ENCODE measurements around the gene ALG2.
"Not testable (repeated sequence)": the region's sequence is repeated elsewhere in the genome, so short reads cannot be mapped to it uniquely, and the experiment has no call there.

ALG2 gene

DNA sequence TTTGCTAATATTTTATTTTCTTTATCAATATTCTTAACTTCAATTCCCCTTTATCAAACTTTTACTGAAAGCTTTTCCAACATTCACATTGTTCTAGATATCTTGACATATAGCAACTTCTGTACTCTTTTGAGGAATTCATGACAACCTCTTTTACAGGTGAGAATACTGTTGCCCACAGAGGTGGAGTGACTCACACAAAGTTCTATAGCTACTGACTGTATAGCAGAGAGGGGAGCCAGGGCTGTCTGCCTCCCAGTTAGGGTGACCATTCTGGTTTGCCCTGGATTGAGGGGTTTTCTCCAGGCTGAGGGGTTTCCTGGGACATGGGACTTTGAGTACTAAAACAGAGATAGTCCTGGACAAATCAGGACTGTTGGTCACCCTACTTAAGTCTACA, 16.6 kb upstream of the ALG2 start:
- no peak for DNase-seq (ENCODE audit: low read depth in 2 of 2, low spot score in 1 of 2)

DNA sequence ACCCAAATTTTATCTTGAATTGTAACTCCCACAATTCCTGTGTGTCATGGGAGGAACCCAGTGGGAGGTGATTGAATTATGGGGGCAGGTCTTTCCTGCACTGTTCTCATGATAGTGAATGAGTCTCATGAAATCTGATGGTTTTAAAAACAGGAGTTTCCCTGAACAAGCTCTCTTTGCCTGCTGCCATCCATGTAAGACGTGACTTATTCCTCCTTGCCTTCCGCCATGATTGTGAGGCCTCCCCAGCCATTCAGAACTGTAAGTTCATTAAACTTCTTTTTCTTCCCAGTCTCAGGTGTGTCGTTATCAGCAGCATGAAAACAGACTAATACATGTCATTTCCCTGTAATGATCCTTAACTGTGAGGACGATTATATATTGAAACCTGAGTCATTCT, 16.1 kb upstream of the ALG2 start:
- DNase-seq (ENCODE audit: low read depth in 2 of 2, low spot score in 1 of 2) = not testable (repeated sequence)

DNA sequence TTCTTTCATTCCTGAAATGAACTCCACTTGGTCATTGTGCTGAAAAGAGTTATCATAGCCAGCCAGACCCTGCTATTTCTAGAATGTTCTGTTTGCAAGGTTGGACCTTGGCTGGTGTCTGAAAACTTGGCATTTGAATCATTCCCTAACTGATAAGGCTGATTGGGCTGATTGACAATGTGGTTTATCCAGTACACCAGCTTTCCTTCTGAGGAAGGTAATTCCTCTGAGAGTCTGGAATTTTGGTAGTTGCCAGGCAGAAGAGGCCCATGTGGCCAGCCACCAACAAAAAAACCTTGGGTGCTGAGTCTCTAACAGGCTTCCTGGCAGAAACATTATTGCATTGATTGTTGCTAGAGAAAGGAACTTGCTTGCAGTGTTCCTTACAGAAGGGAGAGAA, 15.6 kb upstream of the ALG2 start:
- DNase-seq (ENCODE audit: low read depth in 2 of 2, low spot score in 1 of 2) = no peak

DNA sequence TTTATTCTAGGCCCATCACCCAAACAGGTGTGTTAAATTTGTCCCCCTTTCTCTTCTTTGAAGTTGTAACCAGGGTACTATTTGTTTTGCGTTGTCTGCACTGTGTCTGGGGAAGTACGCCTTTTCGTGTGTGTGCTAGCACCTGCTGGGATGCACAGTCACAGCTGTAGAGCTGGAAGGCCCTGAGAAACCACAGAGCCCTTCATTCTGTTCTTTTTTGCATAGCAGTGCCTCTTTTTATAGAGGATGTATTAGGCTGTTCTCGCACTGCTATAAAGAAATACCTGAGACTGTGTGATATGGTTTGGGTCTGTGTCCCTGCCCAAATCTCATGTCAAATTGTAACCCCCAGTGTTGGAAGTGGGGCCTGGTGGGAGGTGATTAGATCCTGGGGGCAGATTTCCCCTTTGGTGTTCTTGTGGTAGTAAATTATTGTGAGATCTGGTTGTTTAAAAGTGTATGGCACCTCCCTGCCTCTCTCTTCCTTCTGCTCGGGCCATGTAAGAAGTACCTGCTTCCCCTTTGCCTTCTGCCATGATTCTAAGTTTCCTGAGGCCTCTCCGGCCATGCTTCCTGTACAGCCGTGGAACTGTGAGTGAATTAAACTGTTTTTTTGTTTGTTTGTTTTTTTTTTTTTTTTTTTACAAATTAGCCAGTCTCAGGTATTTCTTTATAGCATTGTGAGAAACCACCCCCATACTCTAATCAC, 14.3 kb upstream of the ALG2 start:
- DNase-seq (ENCODE audit: low read depth in 2 of 2, low spot score in 1 of 2) = no peak

DNA sequence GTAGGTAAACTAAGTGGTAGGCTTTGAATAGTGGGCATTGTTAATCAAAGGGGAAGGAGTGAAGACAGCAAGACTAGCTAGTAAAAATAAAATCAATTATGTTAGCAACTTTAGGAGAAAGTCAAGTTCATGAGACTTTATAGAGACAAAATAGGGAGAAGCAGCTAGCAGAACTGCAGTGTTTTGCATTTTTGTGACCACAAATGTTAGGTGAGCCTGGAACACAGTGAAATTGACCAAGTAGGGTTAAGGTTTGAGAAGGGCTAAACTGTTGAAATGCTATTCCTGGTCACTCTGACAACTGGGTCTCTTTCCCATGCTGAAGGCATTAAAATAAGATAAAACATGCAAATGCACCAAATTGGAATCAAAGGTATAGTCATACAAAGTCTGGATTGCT, 13.3 kb upstream of the ALG2 start:
- DNase-seq (ENCODE audit: low read depth in 2 of 2, low spot score in 1 of 2) = no peak

DNA sequence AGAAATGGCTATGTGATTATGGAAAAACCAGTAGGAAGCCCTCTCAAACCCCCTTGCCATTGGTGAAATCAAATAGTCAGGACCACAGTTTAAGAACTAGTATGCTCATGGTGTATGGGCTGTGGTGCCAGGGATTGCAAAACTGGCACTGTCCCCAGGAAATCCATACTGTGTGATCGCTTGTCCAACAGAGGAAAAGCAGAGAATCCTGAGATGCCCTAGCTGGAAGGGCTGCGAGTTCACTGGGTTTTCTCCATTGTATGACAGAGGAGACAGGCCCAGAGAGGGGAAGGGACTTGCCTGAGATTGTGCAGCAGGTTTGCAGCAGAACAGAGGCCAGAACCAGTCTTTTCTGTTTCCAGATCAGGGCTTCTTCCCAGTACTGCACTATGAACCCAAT, 12.9 kb upstream of the ALG2 start:
- DNase-seq (ENCODE audit: low read depth in 2 of 2, low spot score in 1 of 2) = no peak

DNA sequence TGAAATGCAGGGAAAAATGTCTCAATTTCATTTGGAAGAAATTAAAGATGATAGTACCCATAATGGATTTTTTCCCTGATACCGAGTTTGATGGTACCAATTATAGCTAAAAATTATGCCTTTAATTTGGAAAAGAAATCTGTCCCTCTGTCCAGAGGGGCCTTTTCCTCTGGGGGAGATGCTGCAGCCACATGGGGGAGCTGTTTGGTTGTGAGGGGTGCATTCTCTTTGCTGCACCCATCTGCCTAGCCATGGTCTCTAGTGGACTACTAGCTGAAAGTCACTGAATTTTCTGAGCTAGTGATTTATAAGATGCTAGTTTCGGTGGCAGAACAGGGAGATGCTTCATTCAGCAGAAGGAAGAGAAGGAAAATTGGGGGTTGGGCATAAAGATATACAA, 10.0 kb upstream of the ALG2 start:
- DNase-seq (ENCODE audit: low read depth in 2 of 2, low spot score in 1 of 2) = no peak

DNA sequence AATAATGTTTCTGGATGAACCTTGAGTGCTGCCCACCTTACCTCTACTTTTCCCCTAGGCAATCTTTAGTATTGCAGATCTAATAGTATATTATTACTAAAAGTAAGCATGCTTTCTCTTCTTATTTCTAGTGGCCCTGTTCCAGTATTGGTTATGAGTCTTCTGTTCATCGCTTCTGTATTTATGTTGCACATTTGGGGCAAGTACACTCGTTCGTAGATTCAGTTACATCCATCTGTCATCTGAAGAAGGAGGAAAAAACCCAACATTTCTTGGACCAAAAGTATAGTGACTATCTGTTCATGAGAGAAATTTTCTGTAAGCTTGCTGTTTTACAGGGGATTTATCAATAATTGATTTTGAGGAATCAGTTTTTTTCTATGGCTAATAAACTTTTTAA, 8.5 kb upstream of the ALG2 start:
- DNase-seq (ENCODE audit: low read depth in 2 of 2, low spot score in 1 of 2) = no peak

DNA sequence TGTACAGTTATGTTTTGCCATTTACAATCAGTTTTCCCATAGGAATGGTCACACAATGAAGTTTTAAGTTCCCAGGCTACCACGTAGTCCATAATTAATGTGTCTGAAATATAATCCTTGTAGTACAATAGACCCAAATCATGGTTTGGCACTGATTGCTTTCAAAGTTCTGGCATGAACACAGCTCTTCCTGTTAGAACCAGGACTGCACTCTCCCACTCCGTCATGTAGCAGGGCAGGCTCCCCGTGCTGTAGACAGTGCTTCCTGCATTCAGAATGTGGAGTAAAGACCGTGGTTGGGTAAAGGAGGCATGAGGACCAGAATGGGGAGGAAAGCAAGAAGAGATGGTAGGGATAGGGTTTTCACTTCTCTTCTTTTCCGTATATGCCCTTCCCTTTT, 4.3 kb upstream of the ALG2 start:
- DNase-seq (ENCODE audit: low read depth in 2 of 2, low spot score in 1 of 2) = no peak

DNA sequence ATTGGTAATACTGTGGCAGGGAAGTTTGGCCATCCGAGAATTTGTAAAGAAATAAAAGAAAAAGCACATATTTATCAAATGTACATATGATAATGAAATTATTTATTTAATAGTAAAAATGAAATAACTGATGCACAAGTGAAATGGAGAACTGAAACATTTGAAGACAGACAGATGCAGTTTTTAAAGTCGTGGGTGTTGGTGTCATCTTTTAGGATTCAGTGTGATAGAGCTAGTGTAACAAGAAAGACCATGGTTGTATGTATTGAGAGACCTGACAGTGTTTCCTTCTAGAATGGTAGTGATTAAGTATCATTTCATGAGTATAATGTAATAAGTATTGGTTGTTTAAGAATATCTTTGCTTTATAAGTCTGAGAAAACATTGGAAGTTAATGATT, 2.7 kb upstream of the ALG2 start:
- no peak for DNase-seq (ENCODE audit: low read depth in 2 of 2, low spot score in 1 of 2)

DNA sequence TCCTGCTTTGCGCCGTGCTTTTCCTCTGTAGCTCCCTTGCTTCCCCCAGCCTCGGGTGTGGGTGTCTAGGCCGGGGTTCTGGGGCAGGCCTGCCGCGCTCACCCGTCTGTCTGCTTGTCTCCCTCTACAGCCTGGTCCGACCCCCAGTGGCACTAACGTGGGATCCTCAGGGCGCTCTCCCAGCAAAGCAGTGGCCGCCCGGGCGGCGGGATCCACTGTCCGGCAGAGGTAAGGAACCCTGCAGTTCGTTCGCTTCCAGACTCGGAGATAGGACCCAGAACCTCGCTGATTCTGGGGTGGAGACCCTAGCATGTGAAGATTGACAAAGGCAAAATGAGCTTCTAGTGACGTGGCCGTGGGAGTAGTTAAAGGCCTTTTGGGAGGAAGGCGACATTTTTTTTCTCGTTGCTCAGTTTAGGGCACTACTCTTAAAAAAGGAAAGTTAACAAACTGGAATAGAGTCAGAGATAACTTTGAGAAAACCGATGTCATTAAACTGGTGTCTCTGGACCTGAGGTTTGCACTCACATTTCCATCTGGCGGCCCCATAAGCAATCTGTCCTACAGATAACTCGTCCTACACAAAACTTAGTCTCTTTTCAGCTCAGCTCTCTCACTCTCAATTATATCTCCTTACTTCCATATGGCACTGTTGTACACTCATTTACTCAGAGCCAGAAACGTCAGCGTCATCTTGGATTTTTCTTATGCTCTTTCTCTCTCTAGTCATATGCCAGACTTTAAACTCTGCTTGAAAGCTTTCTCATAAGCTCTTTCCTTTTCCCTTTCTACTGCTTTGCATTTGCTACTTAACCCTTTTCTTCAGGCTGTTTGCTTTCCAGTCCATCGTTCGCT, 901 bp upstream of the ALG2 start:
- no peak for DNase-seq (ENCODE audit: low read depth in 2 of 2, low spot score in 1 of 2)

DNA sequence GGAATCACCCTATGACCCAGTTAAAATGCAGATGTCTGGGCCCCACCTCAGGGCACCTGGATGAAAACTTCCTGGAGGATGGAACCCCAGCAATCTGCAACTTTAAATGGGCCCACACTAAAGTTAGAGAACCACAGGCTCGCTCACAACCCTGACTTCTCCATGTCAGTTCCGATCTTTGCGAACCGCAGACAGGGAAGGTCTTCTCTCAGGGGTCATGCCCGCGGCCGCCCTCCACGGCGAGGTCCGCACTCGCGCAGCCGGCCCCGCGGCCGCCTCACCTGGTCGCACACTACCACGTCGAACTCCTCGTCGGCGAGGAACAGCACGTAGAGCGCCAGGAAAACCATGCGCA, 499 bp downstream of the ALG2 start:
- DNase-seq (ENCODE audit: low read depth in 2 of 2, low spot score in 1 of 2) = no peak

DNA sequence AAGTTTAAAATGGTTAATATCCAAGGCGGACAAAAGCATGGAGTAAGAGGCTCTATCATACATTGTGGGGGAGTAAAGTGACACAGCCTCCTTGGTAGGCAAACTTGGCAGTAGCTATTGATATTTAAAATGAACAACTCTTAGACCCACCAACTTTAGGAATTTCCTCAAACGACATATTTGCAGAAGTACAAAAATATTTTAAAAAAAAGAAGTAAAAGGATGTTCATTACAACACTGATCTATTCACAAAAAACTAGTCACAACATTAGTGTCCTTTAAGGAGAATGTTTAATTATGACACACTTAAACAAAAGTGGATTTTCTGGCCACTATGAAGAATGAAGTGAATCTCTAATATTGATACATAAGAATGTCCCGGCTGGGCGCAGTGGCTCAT, 1.7 kb downstream of the ALG2 start:
- DNase-seq (ENCODE audit: low read depth in 2 of 2, low spot score in 1 of 2) = no peak

DNA sequence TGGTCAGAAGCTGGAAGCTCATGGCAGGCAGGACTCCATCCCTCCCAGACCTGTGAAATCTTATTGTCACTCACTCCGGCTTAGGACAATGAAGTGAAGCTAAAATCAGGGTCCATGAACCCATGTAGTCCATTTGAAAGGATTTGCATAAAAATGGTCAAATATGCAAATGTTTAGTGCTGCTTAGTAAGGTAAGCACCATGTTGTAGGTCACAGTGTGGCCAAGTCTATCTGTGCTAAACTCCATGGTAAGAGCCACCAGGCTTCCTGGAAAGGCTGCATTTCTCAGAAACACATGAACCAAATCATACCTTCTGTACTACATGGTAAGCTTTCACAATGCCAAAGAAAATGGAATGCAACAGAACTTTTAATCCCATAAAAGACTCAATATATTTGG, 5.7 kb downstream of the ALG2 start:
- no peak for DNase-seq (ENCODE audit: low read depth in 2 of 2, low spot score in 1 of 2)

DNA sequence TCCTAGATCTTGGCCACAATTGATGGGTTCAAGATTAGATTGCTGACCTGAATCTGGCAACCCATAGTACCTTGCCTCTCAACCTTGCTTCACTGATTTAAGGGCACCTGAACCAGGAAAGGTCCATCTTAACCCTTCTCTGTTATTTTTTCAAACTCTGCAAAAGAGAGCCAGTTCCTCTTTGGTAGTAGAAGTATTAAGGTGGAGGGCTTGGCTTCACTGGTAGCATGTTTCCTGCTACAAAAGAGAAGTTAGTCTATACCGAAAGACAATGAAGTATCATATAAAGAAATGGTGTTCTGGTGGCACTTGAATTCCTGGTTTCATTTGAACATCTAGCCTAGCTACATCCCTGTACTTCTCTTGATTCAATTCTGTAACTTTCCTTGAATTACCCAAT, 8.5 kb downstream of the ALG2 start:
- DNase-seq (ENCODE audit: low read depth in 2 of 2, low spot score in 1 of 2) = no peak

DNA sequence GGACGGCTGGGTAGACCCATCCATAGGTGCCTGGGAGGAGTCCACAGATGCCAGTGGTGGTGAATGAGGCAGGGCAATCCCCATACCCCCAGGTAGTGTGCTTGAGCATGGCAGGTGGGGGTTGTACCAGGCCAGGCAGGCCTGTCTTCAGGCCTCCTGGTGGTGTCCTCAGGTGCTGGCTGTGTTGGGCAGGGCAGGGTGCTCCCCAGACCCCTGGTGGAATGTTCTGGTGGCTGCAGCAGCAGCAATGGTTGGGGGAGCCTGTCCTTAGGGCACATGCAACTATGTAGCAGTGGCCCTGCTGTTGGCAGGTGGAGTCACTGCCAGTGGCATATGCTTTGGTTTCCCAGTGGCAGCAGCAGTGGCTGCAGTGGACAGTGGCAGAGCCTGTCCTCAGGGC, 10.0 kb downstream of the ALG2 start:
- no peak for DNase-seq (ENCODE audit: low read depth in 2 of 2, low spot score in 1 of 2)

DNA sequence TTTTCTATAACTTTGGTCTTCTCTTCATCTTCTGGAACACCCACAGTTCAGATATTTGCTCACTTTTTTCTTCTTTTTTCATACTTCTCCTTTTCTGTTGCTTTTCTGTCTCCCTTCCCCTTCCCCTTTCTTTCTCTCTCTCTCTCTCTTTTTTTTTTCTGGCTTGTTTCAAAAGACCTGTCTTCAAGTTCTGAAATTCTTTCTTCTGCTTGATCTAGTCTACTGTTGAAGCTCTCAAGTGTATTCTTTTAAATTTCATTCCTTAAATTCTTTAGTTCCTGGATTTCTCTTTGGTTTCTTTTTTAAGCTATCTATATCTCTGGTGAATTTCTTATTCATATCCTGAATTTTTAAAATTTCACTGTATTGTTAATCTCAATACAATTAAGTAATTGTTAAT, 11.2 kb downstream of the ALG2 start:
- DNase-seq (ENCODE audit: low read depth in 2 of 2, low spot score in 1 of 2) = no peak

DNA sequence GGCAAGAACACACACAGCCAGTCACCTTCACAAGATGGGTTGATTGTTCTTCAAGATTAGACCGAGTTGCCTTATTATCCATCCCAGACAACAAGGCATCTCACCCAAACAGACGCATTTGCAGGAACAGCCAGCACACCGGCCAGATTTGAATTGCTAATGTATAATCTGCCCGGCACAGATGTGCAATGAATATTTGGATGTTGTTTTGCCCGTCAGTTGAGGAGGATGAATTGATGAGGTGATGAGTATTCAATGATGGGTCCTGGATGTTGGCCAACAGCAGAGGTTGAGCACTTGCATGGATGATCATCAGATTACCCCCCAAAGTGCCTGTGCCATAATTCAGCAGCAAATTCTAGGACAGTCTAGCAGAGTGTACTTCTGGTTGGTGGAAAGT, 20.1 kb downstream of the ALG2 start:
- DNase-seq (ENCODE audit: low read depth in 2 of 2, low spot score in 1 of 2) = no peak

DNA sequence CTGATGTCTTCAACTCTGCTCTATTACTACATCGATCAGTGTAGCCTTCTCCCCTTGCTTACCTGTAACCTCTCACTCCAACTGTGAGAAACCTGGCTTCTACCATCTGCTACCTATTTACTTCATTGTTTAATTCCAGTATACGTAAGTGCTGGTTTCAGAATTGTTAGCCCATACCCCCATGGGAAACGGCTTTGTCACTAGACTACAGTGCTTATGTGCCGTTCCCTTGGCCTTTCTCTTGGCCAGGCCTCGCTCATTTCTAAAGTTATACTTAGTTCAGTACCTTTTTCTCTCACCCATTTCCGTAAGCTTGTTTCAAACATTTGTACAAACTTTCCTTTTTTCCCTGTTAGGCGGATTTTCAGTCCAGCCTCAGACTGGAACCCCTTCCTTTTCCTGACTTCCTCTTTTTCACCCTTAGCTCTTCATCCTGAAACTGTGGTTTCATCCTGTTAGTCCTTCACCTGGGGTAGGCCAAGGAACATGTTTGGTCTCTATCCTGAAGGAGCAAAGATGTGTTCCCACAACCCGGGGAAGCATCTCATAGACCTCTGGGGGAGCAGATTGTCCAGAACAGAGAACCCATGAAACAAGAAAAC, 21.7 kb downstream of the ALG2 start:
- no peak for DNase-seq (ENCODE audit: low read depth in 2 of 2, low spot score in 1 of 2)

DNA sequence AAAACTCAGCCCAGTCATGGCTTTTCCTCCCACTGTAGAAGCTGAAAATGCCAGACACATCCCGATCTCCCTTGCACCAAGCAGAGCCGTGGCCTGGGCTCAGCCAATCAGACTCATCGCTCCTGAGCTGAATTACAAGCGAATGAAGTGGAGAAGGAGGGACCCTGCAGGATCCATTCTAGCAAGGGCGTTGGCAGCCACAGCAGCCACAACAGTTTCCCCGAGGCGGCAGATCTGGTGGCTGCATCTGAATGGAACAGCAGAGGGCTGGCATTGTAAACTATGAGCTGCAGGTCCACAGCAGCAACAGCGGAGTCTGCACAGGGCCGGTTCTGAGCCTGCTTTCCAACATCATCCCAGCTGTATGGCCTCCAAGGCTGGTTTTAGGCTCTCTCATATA, 23.8 kb downstream of the ALG2 start:
- DNase-seq (ENCODE audit: low read depth in 2 of 2, low spot score in 1 of 2) = no peak

DNA sequence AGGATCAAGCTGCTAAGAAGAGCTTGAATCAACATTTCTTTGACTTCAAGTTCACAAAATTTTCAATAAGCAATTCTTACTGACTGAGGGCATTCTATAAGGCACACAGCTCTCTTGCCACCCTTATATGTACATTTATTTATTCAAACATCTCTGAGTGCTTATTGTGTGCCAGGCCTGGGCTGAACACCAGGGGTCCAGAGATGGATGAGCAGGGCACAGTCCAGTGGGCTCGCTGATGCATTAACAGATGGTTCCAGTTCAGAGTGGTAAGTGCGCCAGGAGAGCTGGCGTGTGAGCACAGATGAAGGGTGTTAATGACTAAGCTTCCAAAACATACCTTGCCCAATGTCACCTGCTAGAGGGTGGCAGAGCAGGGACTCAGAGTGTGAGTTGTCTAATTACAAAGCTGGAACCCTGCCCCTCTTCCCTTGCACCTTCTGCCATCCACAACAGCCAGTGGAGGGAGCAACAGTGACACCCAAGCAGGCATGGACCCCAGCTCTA, 24.6 kb downstream of the ALG2 start:
- DNase-seq (ENCODE audit: low read depth in 2 of 2, low spot score in 1 of 2) = no peak

DNA sequence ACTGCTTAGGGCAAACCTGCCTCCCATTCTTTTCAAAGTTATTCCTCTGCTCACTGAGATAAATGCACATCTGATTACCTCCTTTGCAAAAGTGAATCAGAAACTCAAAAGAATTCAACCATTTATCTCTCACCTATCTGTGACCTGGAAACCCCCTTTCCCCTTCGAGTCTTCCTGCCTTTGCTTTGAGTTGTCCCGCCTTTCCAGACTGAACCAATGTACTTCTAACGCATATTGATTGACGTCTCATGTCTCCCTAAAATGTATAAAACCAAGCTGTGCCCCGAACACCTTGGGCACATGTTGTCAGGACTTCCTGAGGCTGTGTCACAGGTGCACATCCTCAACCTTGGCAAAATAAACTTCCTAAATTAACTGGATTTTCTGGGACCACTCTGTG, 25.3 kb downstream of the ALG2 start:
- not testable (repeated sequence) for DNase-seq (ENCODE audit: low read depth in 2 of 2, low spot score in 1 of 2)

All from stimulated activated CD8-positive, alpha-beta memory T cell treated with anti-CD3 and anti-CD28 coated beads, Interleukin-4, amount 100 ng/mL, for 4 hours (primary cell).